Panc1 (cell line): Measurements from ENCODE around the gene KRT86. TPM values are rescaled to one million over a fixed set of nuclear protein-coding genes. Genes with fewer than 3 reads are reported as not detected.

ENCODE experiments used
- ATAC-seq: fragments of 200-7000 bp; cut with Tn5 transposase; 2 replicates; pipeline ENCODE4 v1.9.1; 2020; ENCODE audit warnings: mild to moderate bottlenecking, moderate library complexity
- BruUV-seq: library from RNA; stranded (reverse); fragments of 400-500 nt; replicated peaks from 2 replicates; lab custom pipeline; 2021; lab: Mats Ljungman, UMichigan
- CTCF ChIA-PET: fragments of 300-600 bp; sonication (Branson Sonifier 250); formaldehyde crosslinking; loops from one replicate; lab custom pipeline; 2022; ENCODE audit warnings: antibody characterized with exemption; lab: Charles Lee
- POLR2A ChIA-PET: fragments of 300-600 bp; sonication (Branson Sonifier 250); formaldehyde crosslinking; loops from one replicate; lab custom pipeline; 2022; ENCODE audit warnings: antibody characterized with exemption; lab: Charles Lee
- DNase-seq: peaks from one replicate; pipeline ENCODE4 v3.0.0-alpha.2; 2010; ENCODE audit warnings: low read depth, low spot score
- H3K27ac ChIP-seq: 2 replicates; pipeline ENCODE4 v1.5.1; 2011; ENCODE audit warnings: mild to moderate bottlenecking, low read length, inconsistent platforms
- H3K27me3 ChIP-seq: fragments of 200-500 bp; sonication (Bioruptor generic); 2 replicates; pipeline ENCODE4 v1.6.0; 2014; ENCODE audit warnings: low read length, inconsistent platforms; ENCODE audit not compliant: control insufficient read depth, insufficient read depth
- H3K36me3 ChIP-seq: fragments of 200-500 bp; sonication (Bioruptor generic); 2 replicates; pipeline ENCODE4 v1.5.1; 2014; ENCODE audit warnings: inconsistent platforms, mild to moderate bottlenecking, low read length, moderate library complexity; ENCODE audit not compliant: control insufficient read depth, insufficient read depth
- H3K4me1 ChIP-seq: 2 replicates; pipeline ENCODE4 v1.5.1; 2011; ENCODE audit warnings: inconsistent platforms, mild to moderate bottlenecking, low read length, moderate library complexity; ENCODE audit not compliant: control insufficient read depth, insufficient read depth
- H3K4me3 ChIP-seq, 2 experiments: 2 replicates each; pipeline ENCODE4 v1.5.1; 2011 to 2012; ENCODE audit warnings: low read depth in 2 of 2, low read length in 2 of 2, mild to moderate bottlenecking in 2 of 2, inconsistent platforms in 1 of 2, moderate library complexity in 1 of 2
- H3K9me3 ChIP-seq: fragments of 200-500 bp; sonication (Bioruptor generic); 2 replicates; pipeline ENCODE4 v1.5.1; 2014; ENCODE audit warnings: low read depth, mild to moderate bottlenecking, inconsistent platforms, low read length, moderate library complexity; ENCODE audit not compliant: control insufficient read depth, insufficient read depth
- POLR2AphosphoS5 ChIP-seq: IDR thresholded peaks from 2 replicates; pipeline ENCODE4 v1.6.1; 2012; ENCODE audit warnings: mild to moderate bottlenecking, low read depth, low read length, moderate library complexity
- REST ChIP-seq, 2 experiments: IDR thresholded peaks; 2 replicates each; pipeline ENCODE4 v1.6.1; 2011 to 2012; ENCODE audit warnings: low read depth in 2 of 2, control low read depth in 1 of 2, low read length in 1 of 2, mild to moderate bottlenecking in 1 of 2, moderate library complexity in 1 of 2; ENCODE audit not compliant: insufficient read depth in 1 of 2
- SIN3A ChIP-seq: IDR thresholded peaks from 2 replicates; pipeline ENCODE4 v1.6.1; 2012; ENCODE audit warnings: low read depth, mild to moderate bottlenecking, low read length, moderate library complexity, borderline replicate concordance; ENCODE audit not compliant: insufficient read depth
- TCF7L2 ChIP-seq: IDR thresholded peaks from 2 replicates; pipeline ENCODE4 v1.6.1; 2011; ENCODE audit warnings: mild to moderate bottlenecking, low read depth, low read length, inconsistent platforms
- in situ Hi-C: cut with HindIII; loops from 2 replicates; pipeline ENCODE4 v1.10.0; 2016; ENCODE audit warnings: low sequenced_read_pairs, low pct_unique_long_range_greater_than_20kb
- intact Hi-C: fragments of 100-400 bp; cut with micrococcal nuclease; formaldehyde crosslinking; loops from one replicate; pipeline ENCODE4 v1.10.0; 2022; ENCODE audit not compliant: unreplicated experiment
- total RNA-seq: library from RNA; stranded (reverse); gene quantifications from one replicate; pipeline ENCODE4 v1.2.1, GENCODE V29; 2021; ENCODE audit not compliant: unreplicated experiment
- TF ChIP-seq, protein P1 (sequence below): fragments of 450-650 bp; IDR thresholded peaks from 2 replicates; pipeline ENCODE4 v1.5.1; 2017; ENCODE audit warnings: mild to moderate bottlenecking

Gene KRT86
- total RNA-seq, 1 experiment from 2014 or later = 1.1 TPM

DNA sequence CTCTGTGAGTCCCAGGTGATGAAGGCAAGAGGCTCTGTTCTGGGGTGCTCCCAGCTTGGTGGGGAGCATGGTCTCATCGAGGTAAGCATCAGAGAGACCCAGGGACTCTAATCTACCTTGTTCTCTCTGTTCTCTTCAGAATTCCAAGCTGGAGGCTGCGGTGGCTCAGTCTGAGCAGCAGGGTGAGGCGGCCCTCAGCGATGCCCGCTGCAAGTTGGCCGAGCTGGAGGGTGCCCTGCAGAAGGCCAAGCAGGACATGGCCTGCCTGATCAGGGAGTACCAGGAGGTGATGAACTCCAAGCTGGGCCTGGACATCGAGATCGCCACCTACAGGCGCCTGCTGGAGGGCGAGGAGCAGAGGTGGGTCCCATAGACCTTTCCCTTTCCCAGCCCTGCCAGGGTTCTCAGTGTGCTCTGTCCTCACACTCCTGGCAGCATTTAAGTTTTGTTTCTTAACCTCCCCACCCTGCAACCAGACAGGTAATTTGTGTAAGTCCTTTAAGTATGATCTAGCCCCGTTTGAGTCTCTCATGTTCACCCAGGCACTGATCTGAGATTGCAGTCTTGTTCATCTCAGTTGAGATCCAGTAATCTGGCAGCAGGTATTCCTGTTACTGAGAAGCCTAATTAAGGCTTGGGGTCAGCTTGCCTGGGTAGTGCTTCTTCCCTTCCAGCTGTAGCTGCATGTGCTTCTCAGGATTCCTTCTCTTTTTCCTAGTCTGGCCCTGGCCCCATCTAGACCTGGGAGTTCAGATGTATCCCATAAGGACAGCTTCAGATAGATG is 31.7 kb downstream of the KRT86 start:
- in situ Hi-C loops = no loop called here
- Histone ChIP-seq H3K4me3 (no peak overlapping the region), H3K9me3 (no peaks in the 10 kb centered on the region), H3K27me3 (no peaks in the 10 kb centered on the region), H3K4me1 (peaks cover 10% of the 10 kb centered on the region), H3K27ac (peak overlapping the region; percentile 55; the same call in 1 of the 2 replicates), H3K36me3 (no peaks in the 10 kb centered on the region)
- TF ChIP-seq TCF7L2 (no peak), REST (IDR thresholded peaks at IDR 0.05; ENCODE audit: insufficient read depth in 1 of 2, low read depth in 2 of 2, low read length in 1 of 2) (no peak), SIN3A (no peak), POLR2AphosphoS5 (no peak)
- TF ChIP-seq, protein P1, sequence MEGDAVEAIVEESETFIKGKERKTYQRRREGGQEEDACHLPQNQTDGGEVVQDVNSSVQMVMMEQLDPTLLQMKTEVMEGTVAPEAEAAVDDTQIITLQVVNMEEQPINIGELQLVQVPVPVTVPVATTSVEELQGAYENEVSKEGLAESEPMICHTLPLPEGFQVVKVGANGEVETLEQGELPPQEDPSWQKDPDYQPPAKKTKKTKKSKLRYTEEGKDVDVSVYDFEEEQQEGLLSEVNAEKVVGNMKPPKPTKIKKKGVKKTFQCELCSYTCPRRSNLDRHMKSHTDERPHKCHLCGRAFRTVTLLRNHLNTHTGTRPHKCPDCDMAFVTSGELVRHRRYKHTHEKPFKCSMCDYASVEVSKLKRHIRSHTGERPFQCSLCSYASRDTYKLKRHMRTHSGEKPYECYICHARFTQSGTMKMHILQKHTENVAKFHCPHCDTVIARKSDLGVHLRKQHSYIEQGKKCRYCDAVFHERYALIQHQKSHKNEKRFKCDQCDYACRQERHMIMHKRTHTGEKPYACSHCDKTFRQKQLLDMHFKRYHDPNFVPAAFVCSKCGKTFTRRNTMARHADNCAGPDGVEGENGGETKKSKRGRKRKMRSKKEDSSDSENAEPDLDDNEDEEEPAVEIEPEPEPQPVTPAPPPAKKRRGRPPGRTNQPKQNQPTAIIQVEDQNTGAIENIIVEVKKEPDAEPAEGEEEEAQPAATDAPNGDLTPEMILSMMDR = peak; percentile 84
- ATAC-seq = no peak
- DNase-seq = no peak
- ChIA-PET POLR2A (no interaction called here), CTCF (interaction anchor here (0.7 to 1.2 kb wide), 3 partner anchors 25 to 121 kb away, joined by 3 to 4 read pairs (median 3); no protein-coding TSS in a partner anchor)
- no TSS peak for BruUV-seq
- intact Hi-C loops = no loop called here

- TSS peak; percentile 76 for BruUV-seq
- H3K27ac ChIP-seq = peak overlapping the region; percentile 55; the same call in 1 of the 2 replicates
- H3K36me3 ChIP-seq = no peaks in the 10 kb centered on the region
- CTCF ChIA-PET = interaction anchor here (0.7 to 1.2 kb wide), 3 partner anchors 26 to 122 kb away, joined by 3 to 4 read pairs (median 3); no protein-coding TSS in a partner anchor
- ATAC-seq (no peak), DNase-seq (no peak)
- in situ Hi-C loops = no loop called here
- POLR2A ChIA-PET = no interaction called here
- H3K4me1 ChIP-seq = peaks cover 10% of the 10 kb centered on the region
- H3K9me3 ChIP-seq = no peaks in the 10 kb centered on the region
- H3K27me3 ChIP-seq = no peaks in the 10 kb centered on the region
- H3K4me3 ChIP-seq = no peak overlapping the region
- TF ChIP-seq SIN3A (no peak), POLR2AphosphoS5 (no peak), TCF7L2 (no peak), REST (IDR thresholded peaks at IDR 0.05; ENCODE audit: insufficient read depth in 1 of 2, low read depth in 2 of 2, low read length in 1 of 2) (no peak)
- TF ChIP-seq, protein P1 = no peak
- intact Hi-C loops = no loop called here
Observed at GRCh38 chr12:52306731-52307130, 32.3 kb downstream of the KRT86 start.
